Measurements from ENCODE around the gene DNAH17.

DNA sequence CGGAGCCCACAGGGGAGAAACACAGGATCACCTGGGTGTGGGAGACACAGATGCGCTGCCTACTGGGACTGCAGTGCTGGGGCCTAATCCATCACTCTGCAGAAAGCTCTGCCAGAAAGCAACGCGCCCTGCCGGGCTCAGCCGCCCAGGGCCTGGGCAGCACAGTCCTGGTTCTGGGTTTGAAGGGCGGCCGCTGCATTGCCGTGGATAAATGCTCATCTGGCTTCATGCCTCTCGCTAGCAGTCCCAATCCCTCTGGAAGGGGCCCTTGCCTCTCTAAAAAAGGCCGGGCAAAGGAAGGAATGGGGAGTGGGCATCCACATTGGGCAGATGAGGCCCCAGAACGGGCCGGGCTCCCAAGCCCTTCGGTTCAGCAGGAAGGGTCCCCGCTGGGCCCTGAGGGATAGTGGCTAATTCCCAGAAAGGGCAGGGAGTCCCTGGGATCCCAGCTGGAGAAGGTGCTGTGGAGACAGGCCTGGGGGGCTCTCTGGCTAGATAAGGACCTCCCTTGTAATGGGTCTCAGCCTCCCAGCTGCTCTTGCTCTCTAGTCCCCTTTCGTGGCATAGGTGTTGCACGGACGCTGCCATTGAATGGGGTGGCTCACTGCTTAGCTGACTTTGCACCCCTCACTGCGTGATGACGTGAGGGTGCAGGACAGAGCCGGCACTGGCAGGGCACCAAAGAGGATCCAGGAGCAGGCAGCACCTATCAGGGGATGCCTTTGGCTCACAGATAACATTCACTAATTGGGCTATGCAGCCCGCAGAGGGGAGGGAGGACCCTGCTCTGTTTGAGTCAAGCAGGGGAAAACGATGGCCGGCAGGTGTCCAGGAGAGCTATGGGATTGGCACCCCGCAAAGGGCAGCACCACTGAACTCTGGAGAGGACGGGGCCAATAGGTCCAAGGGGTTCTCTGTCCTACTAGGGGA lies 110.1 kb downstream of the DNAH17 start:
- TF ChIP-seq, protein P1, sequence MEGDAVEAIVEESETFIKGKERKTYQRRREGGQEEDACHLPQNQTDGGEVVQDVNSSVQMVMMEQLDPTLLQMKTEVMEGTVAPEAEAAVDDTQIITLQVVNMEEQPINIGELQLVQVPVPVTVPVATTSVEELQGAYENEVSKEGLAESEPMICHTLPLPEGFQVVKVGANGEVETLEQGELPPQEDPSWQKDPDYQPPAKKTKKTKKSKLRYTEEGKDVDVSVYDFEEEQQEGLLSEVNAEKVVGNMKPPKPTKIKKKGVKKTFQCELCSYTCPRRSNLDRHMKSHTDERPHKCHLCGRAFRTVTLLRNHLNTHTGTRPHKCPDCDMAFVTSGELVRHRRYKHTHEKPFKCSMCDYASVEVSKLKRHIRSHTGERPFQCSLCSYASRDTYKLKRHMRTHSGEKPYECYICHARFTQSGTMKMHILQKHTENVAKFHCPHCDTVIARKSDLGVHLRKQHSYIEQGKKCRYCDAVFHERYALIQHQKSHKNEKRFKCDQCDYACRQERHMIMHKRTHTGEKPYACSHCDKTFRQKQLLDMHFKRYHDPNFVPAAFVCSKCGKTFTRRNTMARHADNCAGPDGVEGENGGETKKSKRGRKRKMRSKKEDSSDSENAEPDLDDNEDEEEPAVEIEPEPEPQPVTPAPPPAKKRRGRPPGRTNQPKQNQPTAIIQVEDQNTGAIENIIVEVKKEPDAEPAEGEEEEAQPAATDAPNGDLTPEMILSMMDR (conservative IDR thresholded peaks at IDR 0.05): no peak
- no peak for TF ChIP-seq EZH2 (IDR thresholded peaks at IDR 0.05; ENCODE audit: low read depth)
